ENCODE data around the gene ALX4.

ALX4 gene

GRCh38 chr11:44322243-44322642 is 12.3 kb upstream of the ALX4 start:
- no peak for DNase-seq (ENCODE audit: insufficient read length, low spot score)
- FAIRE-seq, result no peak
- TF ChIP-seq, protein P1, sequence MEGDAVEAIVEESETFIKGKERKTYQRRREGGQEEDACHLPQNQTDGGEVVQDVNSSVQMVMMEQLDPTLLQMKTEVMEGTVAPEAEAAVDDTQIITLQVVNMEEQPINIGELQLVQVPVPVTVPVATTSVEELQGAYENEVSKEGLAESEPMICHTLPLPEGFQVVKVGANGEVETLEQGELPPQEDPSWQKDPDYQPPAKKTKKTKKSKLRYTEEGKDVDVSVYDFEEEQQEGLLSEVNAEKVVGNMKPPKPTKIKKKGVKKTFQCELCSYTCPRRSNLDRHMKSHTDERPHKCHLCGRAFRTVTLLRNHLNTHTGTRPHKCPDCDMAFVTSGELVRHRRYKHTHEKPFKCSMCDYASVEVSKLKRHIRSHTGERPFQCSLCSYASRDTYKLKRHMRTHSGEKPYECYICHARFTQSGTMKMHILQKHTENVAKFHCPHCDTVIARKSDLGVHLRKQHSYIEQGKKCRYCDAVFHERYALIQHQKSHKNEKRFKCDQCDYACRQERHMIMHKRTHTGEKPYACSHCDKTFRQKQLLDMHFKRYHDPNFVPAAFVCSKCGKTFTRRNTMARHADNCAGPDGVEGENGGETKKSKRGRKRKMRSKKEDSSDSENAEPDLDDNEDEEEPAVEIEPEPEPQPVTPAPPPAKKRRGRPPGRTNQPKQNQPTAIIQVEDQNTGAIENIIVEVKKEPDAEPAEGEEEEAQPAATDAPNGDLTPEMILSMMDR (IDR thresholded peaks at IDR 0.05; ENCODE audit: insufficient read depth, missing control alignments), result no peak

DNA sequence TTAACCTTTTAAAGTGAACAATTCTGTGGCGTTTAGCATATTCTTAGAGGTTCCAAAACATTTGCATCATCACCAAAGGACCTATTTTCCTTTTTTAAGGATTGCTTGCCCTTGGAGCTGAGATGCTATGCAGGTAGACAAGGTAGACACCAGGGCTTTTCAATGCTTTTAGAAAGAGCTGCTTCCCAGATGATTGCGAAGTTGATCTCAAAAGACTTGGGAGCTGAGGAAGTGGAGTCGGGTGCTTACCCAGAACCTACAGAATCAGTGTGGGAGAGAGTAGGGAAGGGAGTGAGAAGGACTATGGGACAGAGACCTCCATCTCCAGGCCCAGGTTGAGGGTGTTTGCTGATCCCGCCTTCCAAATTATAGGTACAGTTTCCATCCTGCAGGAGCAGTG is 11.1 kb upstream of the ALX4 start:
- FAIRE-seq (no peak), DNase-seq (ENCODE audit: insufficient read length, low spot score) (no peak)
- TF ChIP-seq, protein P1 (IDR thresholded peaks at IDR 0.05; ENCODE audit: insufficient read depth, missing control alignments), result no peak

GRCh38 chr11:44320289-44320973 is 10.5 kb upstream of the ALX4 start:
- no peak for FAIRE-seq
- TF ChIP-seq, protein P1 (IDR thresholded peaks at IDR 0.05; ENCODE audit: insufficient read depth, missing control alignments), result no peak
- DNase-seq (ENCODE audit: insufficient read length, low spot score), result no peak

- no peak for FAIRE-seq
- DNase-seq (ENCODE audit: insufficient read length, low spot score), result no peak
- TF ChIP-seq, protein P1 (IDR thresholded peaks at IDR 0.05; ENCODE audit: insufficient read depth, missing control alignments), result no peak
Measured at GRCh38 chr11:44319552-44320288, 9.8 kb upstream of the ALX4 start.

DNA sequence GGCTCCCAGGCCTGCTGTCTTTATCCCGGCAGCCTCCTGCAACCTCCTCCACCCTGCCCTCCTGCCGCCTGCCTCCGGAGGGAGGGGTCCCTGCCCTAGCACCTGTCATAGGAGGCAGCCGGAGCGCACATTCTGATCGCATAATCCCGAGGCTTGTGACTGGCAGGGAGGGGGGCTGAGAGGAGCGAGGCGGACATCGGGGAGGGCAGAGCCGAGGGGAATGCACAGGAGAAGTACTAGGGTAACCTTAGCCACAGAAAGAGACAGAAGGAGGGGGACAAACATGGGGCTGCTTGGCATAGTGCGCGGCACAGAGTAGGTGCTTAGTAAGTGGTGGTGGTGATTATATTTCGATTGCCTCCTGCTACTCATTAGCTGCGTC is 9.2 kb upstream of the ALX4 start:
- DNase-seq (ENCODE audit: insufficient read length, low spot score) (no peak), FAIRE-seq (no peak)
- TF ChIP-seq, protein P1 (IDR thresholded peaks at IDR 0.05; ENCODE audit: insufficient read depth, missing control alignments), result no peak

DNA sequence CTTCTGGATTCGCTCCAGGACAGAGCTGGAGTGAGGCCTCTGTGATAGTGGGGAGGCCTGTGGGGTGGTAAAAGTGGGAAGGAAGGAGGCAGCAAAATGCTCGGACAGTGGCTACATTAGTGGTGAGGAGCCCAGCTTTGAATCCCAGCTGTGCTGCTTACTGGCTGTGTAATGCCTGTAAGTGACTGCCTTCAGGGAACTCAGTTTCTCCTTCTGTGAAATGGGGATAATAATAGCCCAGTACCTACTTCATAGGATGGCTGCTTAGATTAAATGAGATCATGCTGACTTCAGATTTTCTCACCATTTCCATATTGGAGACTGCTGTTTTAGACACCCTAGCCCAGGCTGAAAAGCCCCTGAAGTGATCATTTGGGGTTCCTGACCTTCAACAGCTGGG is 8.4 kb upstream of the ALX4 start:
- FAIRE-seq, result no peak
- DNase-seq (ENCODE audit: insufficient read length, low spot score), result no peak
- TF ChIP-seq, protein P1 (IDR thresholded peaks at IDR 0.05; ENCODE audit: insufficient read depth, missing control alignments), result no peak

GRCh38 chr11:44316659-44317240 is 6.8 kb upstream of the ALX4 start:
- TF ChIP-seq, protein P1 (IDR thresholded peaks at IDR 0.05; ENCODE audit: insufficient read depth, missing control alignments), result no peak
- DNase-seq (ENCODE audit: insufficient read length, low spot score) (no peak), FAIRE-seq (no peak)

Data from D721Med (cell line).